ENCODE results near the gene MKRN1.
A peak's percentile ranks its signal among the peaks of the same experiment; 100 is the strongest.
"Not testable (repeated sequence)": the region's sequence is repeated elsewhere in the genome, so short reads cannot be mapped to it uniquely, and the experiment has no call there.

The MKRN1 gene

GRCh38 chr7:140426130-140426529 is 53.2 kb downstream of the MKRN1 start:
- no peak for DNase-seq

- no peak for DNase-seq
These were observed 53.6 kb downstream of the MKRN1 start for GRCh38 chr7:140425718-140426117.

GRCh38 chr7:140423501-140423900 is 55.8 kb downstream of the MKRN1 start:
- no peak for DNase-seq

GRCh38 chr7:140421521-140421920 is 57.8 kb downstream of the MKRN1 start:
- DNase-seq: no peak

GRCh38 chr7:140418653-140419052 is 60.7 kb downstream of the MKRN1 start:
- no peak for DNase-seq

GRCh38 chr7:140418156-140418472 is 61.2 kb downstream of the MKRN1 start:
- DNase-seq: not testable (repeated sequence)

- no peak for DNase-seq
These were observed 61.7 kb downstream of the MKRN1 start for GRCh38 chr7:140417456-140418155.

- DNase-seq: no peak
These were observed 62.7 kb downstream of the MKRN1 start for GRCh38 chr7:140416560-140416959.

GRCh38 chr7:140415816-140416215 is 63.5 kb downstream of the MKRN1 start:
- not testable (repeated sequence) for DNase-seq

- DNase-seq: no peak
These were observed 63.9 kb downstream of the MKRN1 start for GRCh38 chr7:140415361-140415760.

GRCh38 chr7:140404565-140405065 is 74.7 kb downstream of the MKRN1 start:
- DNase-seq: no peak

GRCh38 chr7:140403878-140404564 is 75.3 kb downstream of the MKRN1 start, which contains the start of gene RAB19:
Gene RAB19 (plus strand): TSS chr7:140404058. CDS start chr7:140407647, 3,589 bp downstream.
- peak; percentile 27 to 49 for DNase-seq

All from stimulated activated CD4-positive, alpha-beta T cell treated with anti-CD3 and anti-CD28 coated beads, Interleukin-4, amount 100 ng/mL, for 4 hours (primary cell).